ENCODE measurements around the gene FLT4. TPM values are rescaled to one million over a fixed set of nuclear protein-coding genes. Genes with fewer than 3 reads are reported as not detected.

Gene FLT4
- total and polyA plus RNA-seq, 2 experiments from 2014 or later, result 3.4 to 13.8 TPM

DNA sequence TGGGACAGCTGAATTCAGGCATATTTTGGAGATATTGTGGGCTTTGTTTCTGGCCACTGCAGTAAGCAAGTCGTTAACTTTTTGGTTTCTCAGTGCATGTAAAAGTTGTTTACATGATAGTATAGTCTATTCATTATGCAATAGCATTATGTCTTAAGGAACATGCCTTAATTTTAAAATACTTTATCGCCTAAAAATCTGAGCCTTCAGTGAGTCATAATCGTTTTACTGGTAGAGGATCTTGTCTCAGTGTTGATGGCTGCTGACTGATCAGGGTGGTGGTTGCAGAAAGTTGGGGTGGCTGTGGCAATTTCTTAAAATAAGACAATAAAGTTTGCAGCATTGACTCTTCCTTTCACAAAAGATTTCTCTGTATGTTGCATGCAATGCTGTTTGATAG lies 63.2 kb downstream of the FLT4 start:
- Mint-ChIP-seq H3K27ac (no peak overlapping the region), H3K4me1 (peaks cover 5% of the 10 kb centered on the region; the same call in 1 of the 3 replicates), H3K4me3 (no peak overlapping the region), H3K36me3 (ENCODE audit: low read depth) (no peaks in the 10 kb centered on the region), H3K27me3 (ENCODE audit: insufficient read depth, low read depth, poor library complexity) (peaks cover 22% of the 10 kb centered on the region), H3K9me3 (no peaks in the 10 kb centered on the region)
- Histone ChIP-seq H3K27me3 (ENCODE audit: insufficient read depth) (peaks cover 33% of the 10 kb centered on the region), H3K79me2 (replicated peaks; ENCODE audit: insufficient read depth) (no peaks in the 10 kb centered on the region), H4K20me1 (replicated peaks; ENCODE audit: insufficient read depth) (no peaks in the 10 kb centered on the region), H3K27ac (ENCODE audit: low read depth) (no peak overlapping the region), H3K4me2 (no peak overlapping the region), H3F3A (replicated peaks; ENCODE audit: low read depth) (no peaks in the 10 kb centered on the region), H3K4me1 (ENCODE audit: insufficient read depth) (0 out of 2 replicates have a peak, but pooled peaks cover 3% of the 10 kb centered on the region), H3K9me2 (ENCODE audit: insufficient read depth) (no peaks in the 10 kb centered on the region), H3K4me3 (no peak overlapping the region), H3K36me3 (ENCODE audit: insufficient read depth) (no peaks in the 10 kb centered on the region), H2AFZ (no peak overlapping the region)
- DNase-seq (ENCODE audit: low spot score) (no peak), ATAC-seq (no peak)
- TF ChIP-seq ZNF331 (CRISPR knock-in tag; IDR thresholded peaks at IDR 0.05; ENCODE audit: low read depth), result no peak
- TF ChIP-seq CREB1 (CRISPR knock-in tag; IDR thresholded peaks at IDR 0.05; ENCODE audit: low read depth), result no peak
- TF ChIP-seq EZH2phosphoT487 (IDR thresholded peaks at IDR 0.05; ENCODE audit: unreplicated experiment), result no peak
- TF ChIP-seq POLR2AphosphoS5 (IDR thresholded peaks at IDR 0.05; ENCODE audit: low read depth), result no peak
- no peak for TF ChIP-seq EZH2 (IDR thresholded peaks at IDR 0.05; ENCODE audit: low read depth, unreplicated experiment)
- no peak for TF ChIP-seq JUNB (IDR thresholded peaks at IDR 0.05; ENCODE audit: unreplicated experiment)
- TF ChIP-seq, protein P1, sequence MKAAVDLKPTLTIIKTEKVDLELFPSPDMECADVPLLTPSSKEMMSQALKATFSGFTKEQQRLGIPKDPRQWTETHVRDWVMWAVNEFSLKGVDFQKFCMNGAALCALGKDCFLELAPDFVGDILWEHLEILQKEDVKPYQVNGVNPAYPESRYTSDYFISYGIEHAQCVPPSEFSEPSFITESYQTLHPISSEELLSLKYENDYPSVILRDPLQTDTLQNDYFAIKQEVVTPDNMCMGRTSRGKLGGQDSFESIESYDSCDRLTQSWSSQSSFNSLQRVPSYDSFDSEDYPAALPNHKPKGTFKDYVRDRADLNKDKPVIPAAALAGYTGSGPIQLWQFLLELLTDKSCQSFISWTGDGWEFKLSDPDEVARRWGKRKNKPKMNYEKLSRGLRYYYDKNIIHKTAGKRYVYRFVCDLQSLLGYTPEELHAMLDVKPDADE (IDR thresholded peaks at IDR 0.05), result no peak
- TF ChIP-seq NANOG (IDR thresholded peaks at IDR 0.05; ENCODE audit: borderline replicate concordance), result no peak
- no peak for TF ChIP-seq ZNF114 (CRISPR knock-in tag; IDR thresholded peaks at IDR 0.05)
- TF ChIP-seq, protein P2, sequence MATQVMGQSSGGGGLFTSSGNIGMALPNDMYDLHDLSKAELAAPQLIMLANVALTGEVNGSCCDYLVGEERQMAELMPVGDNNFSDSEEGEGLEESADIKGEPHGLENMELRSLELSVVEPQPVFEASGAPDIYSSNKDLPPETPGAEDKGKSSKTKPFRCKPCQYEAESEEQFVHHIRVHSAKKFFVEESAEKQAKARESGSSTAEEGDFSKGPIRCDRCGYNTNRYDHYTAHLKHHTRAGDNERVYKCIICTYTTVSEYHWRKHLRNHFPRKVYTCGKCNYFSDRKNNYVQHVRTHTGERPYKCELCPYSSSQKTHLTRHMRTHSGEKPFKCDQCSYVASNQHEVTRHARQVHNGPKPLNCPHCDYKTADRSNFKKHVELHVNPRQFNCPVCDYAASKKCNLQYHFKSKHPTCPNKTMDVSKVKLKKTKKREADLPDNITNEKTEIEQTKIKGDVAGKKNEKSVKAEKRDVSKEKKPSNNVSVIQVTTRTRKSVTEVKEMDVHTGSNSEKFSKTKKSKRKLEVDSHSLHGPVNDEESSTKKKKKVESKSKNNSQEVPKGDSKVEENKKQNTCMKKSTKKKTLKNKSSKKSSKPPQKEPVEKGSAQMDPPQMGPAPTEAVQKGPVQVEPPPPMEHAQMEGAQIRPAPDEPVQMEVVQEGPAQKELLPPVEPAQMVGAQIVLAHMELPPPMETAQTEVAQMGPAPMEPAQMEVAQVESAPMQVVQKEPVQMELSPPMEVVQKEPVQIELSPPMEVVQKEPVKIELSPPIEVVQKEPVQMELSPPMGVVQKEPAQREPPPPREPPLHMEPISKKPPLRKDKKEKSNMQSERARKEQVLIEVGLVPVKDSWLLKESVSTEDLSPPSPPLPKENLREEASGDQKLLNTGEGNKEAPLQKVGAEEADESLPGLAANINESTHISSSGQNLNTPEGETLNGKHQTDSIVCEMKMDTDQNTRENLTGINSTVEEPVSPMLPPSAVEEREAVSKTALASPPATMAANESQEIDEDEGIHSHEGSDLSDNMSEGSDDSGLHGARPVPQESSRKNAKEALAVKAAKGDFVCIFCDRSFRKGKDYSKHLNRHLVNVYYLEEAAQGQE (IDR thresholded peaks at IDR 0.05; ENCODE audit: unreplicated experiment), result no peak
- no peak for TF ChIP-seq STAT1 (IDR thresholded peaks at IDR 0.05; ENCODE audit: unreplicated experiment)
- TF ChIP-seq, protein P3, sequence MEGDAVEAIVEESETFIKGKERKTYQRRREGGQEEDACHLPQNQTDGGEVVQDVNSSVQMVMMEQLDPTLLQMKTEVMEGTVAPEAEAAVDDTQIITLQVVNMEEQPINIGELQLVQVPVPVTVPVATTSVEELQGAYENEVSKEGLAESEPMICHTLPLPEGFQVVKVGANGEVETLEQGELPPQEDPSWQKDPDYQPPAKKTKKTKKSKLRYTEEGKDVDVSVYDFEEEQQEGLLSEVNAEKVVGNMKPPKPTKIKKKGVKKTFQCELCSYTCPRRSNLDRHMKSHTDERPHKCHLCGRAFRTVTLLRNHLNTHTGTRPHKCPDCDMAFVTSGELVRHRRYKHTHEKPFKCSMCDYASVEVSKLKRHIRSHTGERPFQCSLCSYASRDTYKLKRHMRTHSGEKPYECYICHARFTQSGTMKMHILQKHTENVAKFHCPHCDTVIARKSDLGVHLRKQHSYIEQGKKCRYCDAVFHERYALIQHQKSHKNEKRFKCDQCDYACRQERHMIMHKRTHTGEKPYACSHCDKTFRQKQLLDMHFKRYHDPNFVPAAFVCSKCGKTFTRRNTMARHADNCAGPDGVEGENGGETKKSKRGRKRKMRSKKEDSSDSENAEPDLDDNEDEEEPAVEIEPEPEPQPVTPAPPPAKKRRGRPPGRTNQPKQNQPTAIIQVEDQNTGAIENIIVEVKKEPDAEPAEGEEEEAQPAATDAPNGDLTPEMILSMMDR (conservative IDR thresholded peaks at IDR 0.05; ENCODE audit: low read depth in 2 of 2), result no peak
- TF ChIP-seq, protein P4, sequence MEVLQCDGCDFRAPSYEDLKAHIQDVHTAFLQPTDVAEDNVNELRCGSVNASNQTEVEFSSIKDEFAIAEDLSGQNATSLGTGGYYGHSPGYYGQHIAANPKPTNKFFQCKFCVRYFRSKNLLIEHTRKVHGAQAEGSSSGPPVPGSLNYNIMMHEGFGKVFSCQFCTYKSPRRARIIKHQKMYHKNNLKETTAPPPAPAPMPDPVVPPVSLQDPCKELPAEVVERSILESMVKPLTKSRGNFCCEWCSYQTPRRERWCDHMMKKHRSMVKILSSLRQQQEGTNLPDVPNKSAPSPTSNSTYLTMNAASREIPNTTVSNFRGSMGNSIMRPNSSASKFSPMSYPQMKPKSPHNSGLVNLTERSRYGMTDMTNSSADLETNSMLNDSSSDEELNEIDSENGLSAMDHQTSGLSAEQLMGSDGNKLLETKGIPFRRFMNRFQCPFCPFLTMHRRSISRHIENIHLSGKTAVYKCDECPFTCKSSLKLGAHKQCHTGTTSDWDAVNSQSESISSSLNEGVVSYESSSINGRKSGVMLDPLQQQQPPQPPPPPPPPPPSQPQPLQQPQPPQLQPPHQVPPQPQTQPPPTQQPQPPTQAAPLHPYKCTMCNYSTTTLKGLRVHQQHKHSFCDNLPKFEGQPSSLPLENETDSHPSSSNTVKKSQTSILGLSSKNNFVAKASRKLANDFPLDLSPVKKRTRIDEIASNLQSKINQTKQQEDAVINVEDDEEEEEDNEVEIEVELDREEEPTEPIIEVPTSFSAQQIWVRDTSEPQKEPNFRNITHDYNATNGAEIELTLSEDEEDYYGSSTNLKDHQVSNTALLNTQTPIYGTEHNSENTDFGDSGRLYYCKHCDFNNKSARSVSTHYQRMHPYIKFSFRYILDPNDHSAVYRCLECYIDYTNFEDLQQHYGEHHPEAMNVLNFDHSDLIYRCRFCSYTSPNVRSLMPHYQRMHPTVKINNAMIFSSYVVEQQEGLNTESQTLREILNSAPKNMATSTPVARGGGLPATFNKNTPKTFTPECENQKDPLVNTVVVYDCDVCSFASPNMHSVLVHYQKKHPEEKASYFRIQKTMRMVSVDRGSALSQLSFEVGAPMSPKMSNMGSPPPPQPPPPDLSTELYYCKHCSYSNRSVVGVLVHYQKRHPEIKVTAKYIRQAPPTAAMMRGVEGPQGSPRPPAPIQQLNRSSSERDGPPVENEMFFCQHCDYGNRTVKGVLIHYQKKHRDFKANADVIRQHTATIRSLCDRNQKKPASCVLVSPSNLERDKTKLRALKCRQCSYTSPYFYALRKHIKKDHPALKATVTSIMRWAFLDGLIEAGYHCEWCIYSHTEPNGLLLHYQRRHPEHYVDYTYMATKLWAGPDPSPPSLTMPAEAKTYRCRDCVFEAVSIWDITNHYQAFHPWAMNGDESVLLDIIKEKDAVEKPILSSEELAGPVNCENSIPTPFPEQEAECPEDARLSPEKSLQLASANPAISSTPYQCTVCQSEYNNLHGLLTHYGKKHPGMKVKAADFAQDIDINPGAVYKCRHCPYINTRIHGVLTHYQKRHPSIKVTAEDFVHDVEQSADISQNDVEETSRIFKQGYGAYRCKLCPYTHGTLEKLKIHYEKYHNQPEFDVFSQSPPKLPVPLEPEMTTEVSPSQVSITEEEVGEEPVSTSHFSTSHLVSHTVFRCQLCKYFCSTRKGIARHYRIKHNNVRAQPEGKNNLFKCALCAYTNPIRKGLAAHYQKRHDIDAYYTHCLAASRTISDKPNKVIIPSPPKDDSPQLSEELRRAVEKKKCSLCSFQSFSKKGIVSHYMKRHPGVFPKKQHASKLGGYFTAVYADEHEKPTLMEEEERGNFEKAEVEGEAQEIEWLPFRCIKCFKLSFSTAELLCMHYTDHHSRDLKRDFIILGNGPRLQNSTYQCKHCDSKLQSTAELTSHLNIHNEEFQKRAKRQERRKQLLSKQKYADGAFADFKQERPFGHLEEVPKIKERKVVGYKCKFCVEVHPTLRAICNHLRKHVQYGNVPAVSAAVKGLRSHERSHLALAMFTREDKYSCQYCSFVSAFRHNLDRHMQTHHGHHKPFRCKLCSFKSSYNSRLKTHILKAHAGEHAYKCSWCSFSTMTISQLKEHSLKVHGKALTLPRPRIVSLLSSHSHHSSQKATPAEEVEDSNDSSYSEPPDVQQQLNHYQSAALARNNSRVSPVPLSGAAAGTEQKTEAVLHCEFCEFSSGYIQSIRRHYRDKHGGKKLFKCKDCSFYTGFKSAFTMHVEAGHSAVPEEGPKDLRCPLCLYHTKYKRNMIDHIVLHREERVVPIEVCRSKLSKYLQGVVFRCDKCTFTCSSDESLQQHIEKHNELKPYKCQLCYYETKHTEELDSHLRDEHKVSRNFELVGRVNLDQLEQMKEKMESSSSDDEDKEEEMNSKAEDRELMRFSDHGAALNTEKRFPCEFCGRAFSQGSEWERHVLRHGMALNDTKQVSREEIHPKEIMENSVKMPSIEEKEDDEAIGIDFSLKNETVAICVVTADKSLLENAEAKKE (CRISPR knock-in tag; IDR thresholded peaks at IDR 0.05), result no peak
